OCI-LY7 (cell line): ENCODE data around the gene MACROH2A2. TPM values are rescaled to one million over a fixed set of nuclear protein-coding genes. Genes with fewer than 3 reads are reported as not detected.

Experiments
- BruUV-seq: library from RNA; stranded (reverse); fragments of 400-500 nt; replicated peaks from 2 replicates; lab custom pipeline; 2021; lab: Mats Ljungman, UMichigan
- CTCF ChIA-PET: fragments of 300-600 bp; sonication (Branson Sonifier 250); formaldehyde crosslinking; loops from one replicate; lab custom pipeline; 2022; ENCODE audit warnings: antibody characterized with exemption; ENCODE audit not compliant: unreplicated experiment; lab: Charles Lee
- POLR2A ChIA-PET: fragments of 300-600 bp; sonication (Branson Sonifier 250); formaldehyde crosslinking; loops from one replicate; lab custom pipeline; 2022; ENCODE audit warnings: antibody characterized with exemption; lab: Charles Lee
- DNase-seq: peaks from one replicate; pipeline ENCODE4 v3.0.0-alpha.2; 2015; ENCODE audit warnings: low spot score
- H2AFZ ChIP-seq: fragments of 200-600 bp; sonication (generic), shearing (Covaris generic); 2 replicates; pipeline ENCODE4 v1.6.1; 2014; ENCODE audit warnings: mild to moderate bottlenecking, antibody characterized with exemption, low read length, moderate library complexity
- H3K27ac ChIP-seq: fragments of 200-600 bp; sonication (generic); 2 replicates; pipeline ENCODE4 v1.5.1; 2014; ENCODE audit warnings: mixed run types, low read depth, mild to moderate bottlenecking, moderate library complexity, low read length, inconsistent platforms; ENCODE audit not compliant: poor library complexity, severe bottlenecking
- H3K36me3 ChIP-seq: fragments of 200-600 bp; sonication (generic); 2 replicates; pipeline ENCODE4 v1.6.1; 2014; ENCODE audit warnings: mild to moderate bottlenecking, antibody characterized with exemption, low read length, moderate library complexity, mixed read lengths; ENCODE audit not compliant: insufficient read depth
- H3K4me1 ChIP-seq: fragments of 200-600 bp; sonication (generic); 2 replicates; pipeline ENCODE4 v1.5.1; 2014; ENCODE audit warnings: mild to moderate bottlenecking, low read length; ENCODE audit not compliant: insufficient read depth, poor library complexity, severe bottlenecking
- H3K4me2 ChIP-seq: fragments of 200-600 bp; sonication (generic); 2 replicates; pipeline ENCODE4 v1.6.1; 2014; ENCODE audit warnings: mild to moderate bottlenecking, low read length
- H3K4me3 ChIP-seq: fragments of 200-600 bp; sonication (generic); 2 replicates; pipeline ENCODE4 v1.5.1; 2014; ENCODE audit warnings: mild to moderate bottlenecking, low read depth, low read length; ENCODE audit not compliant: poor library complexity, severe bottlenecking
- H3K79me2 ChIP-seq: fragments of 200-600 bp; sonication (generic); 2 replicates; pipeline ENCODE4 v1.6.1; 2016; ENCODE audit warnings: low read depth, mild to moderate bottlenecking, low read length, moderate library complexity, mixed read lengths; ENCODE audit not compliant: insufficient read depth
- H3K9me2 ChIP-seq: fragments of 200-600 bp; sonication (generic); 2 replicates; pipeline ENCODE4 v1.6.1; 2016; ENCODE audit warnings: mild to moderate bottlenecking, low read length, mixed read lengths; ENCODE audit not compliant: insufficient read depth
- H3K9me3 ChIP-seq: fragments of 200-600 bp; sonication (generic); 2 replicates; pipeline ENCODE4 v1.6.1; 2014; ENCODE audit warnings: mild to moderate bottlenecking, mixed run types, low read length, mixed read lengths
- H4K20me1 ChIP-seq: fragments of 200-600 bp; sonication (generic); 2 replicates; pipeline ENCODE4 v1.6.1; 2014; ENCODE audit warnings: mild to moderate bottlenecking, antibody characterized with exemption, low read length, moderate library complexity, mixed read lengths; ENCODE audit not compliant: insufficient read depth
- EZH2phosphoT487 ChIP-seq: fragments of 200-600 bp; sonication (generic); IDR thresholded peaks from 2 replicates; pipeline ENCODE4 v1.6.1; 2018; ENCODE audit warnings: low read depth, borderline replicate concordance, mild to moderate bottlenecking, mixed run types, antibody characterized with exemption, low read length, moderate library complexity, mixed read lengths
- intact Hi-C: fragments of 100-400 bp; cut with micrococcal nuclease; formaldehyde crosslinking; loops from one replicate; pipeline ENCODE4 v1.10.0; 2022; ENCODE audit not compliant: unreplicated experiment
- total RNA-seq, 2 experiments: library from RNA; depleted of rRNA in 1 of 2; stranded (reverse); fragments of >200 nt in 1 of 2; shearing (Covaris generic) in 1 of 2; gene quantifications; 2 replicates each; pipeline ENCODE4 v1.2.3, GENCODE V29; 2014 to 2022
- TF ChIP-seq, protein P1 (sequence below): fragments of 200-600 bp; sonication (generic); conservative IDR thresholded peaks from 2 replicates; pipeline ENCODE4 v1.5.1; 2014; ENCODE audit warnings: mild to moderate bottlenecking, antibody characterized with exemption, low read length, moderate library complexity, mixed read lengths

Gene MACROH2A2
- total RNA-seq, 2 experiments from 2014 or later = not detected

DNA sequence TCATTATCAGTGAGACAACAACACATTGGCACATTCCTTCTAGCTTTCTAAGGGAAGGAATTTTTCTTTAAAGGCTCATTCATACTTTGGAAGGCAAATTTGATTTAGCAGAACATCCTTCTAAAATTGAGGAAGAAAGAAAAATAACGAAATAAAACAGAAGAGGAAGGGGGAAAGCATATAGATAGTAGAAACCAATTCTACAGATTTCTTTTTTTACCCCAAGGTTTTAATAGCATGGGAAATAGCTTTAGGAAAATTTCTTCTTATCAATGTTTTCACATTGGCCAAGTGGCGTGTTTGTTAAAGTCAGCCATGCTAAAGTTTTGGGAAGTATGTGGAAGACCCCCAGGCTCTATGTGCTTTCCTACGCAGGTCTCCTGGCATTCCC, 35.7 kb downstream of the MACROH2A2 start:
- intact Hi-C loops = no loop called here
- Histone ChIP-seq H3K4me1 (no peaks in the 10 kb centered on the region), H3K4me3 (no peak overlapping the region), H3K9me3 (no peaks in the 10 kb centered on the region), H2AFZ (no peak overlapping the region), H3K4me2 (no peak overlapping the region), H4K20me1 (no peaks in the 10 kb centered on the region), H3K36me3 (no peaks in the 10 kb centered on the region), H3K27ac (no peak overlapping the region), H3K79me2 (no peaks in the 10 kb centered on the region), H3K9me2 (no peaks in the 10 kb centered on the region)
- ChIA-PET POLR2A (no interaction called here), CTCF (no interaction called here)
- BruUV-seq = no TSS peak
- no peak for DNase-seq
- no peak for TF ChIP-seq EZH2phosphoT487
- TF ChIP-seq, protein P1, sequence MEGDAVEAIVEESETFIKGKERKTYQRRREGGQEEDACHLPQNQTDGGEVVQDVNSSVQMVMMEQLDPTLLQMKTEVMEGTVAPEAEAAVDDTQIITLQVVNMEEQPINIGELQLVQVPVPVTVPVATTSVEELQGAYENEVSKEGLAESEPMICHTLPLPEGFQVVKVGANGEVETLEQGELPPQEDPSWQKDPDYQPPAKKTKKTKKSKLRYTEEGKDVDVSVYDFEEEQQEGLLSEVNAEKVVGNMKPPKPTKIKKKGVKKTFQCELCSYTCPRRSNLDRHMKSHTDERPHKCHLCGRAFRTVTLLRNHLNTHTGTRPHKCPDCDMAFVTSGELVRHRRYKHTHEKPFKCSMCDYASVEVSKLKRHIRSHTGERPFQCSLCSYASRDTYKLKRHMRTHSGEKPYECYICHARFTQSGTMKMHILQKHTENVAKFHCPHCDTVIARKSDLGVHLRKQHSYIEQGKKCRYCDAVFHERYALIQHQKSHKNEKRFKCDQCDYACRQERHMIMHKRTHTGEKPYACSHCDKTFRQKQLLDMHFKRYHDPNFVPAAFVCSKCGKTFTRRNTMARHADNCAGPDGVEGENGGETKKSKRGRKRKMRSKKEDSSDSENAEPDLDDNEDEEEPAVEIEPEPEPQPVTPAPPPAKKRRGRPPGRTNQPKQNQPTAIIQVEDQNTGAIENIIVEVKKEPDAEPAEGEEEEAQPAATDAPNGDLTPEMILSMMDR = no peak

DNA sequence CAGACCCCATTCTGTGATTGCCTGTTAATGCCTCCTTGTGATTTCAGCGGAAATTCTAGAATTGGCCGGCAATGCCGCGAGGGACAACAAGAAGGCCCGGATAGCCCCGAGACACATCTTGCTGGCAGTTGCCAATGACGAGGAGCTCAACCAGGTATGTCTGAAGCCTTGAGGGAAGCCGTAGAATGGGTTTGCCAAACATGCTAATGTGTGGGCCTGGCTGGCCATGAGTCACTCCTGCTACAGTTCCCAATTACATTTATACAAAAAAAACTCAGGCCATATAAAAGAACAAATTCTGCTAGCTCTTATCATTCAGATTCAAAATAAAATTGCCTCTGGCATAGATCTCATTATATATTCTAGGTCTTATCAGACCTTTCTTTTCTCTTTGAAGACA, 37.4 kb downstream of the MACROH2A2 start:
- Histone ChIP-seq H3K4me2 (no peak overlapping the region), H3K36me3 (no peaks in the 10 kb centered on the region), H3K9me2 (no peaks in the 10 kb centered on the region), H3K9me3 (no peaks in the 10 kb centered on the region), H3K27ac (no peak overlapping the region), H3K79me2 (no peaks in the 10 kb centered on the region), H3K4me3 (no peak overlapping the region), H4K20me1 (no peaks in the 10 kb centered on the region), H2AFZ (no peak overlapping the region), H3K4me1 (no peaks in the 10 kb centered on the region)
- ChIA-PET POLR2A (no interaction called here), CTCF (no interaction called here)
- intact Hi-C loops = no loop called here
- no peak for TF ChIP-seq EZH2phosphoT487
- TF ChIP-seq, protein P1 = no peak
- BruUV-seq = no TSS peak
- DNase-seq = no peak

DNA sequence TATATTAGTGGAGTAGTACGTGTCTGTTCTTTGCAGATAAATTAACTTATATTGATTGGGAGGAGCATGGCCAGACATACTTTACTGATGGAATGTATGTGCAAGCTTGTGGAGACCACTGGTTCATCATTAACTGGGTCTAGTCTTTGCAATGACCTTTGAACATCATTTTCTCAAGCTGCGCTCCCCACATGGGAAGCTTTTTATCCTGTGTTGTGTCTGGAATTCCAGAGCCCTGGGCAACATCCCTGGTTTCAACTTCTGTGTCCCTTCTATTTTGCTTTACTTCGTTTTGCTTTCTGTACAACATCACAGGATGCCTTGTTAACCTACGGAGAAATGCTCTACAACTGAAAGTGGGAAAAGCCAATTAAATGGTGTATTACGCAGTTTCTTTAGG, 38.3 kb downstream of the MACROH2A2 start:
- no peaks in the 10 kb centered on the region for H4K20me1 ChIP-seq
- no peak overlapping the region for H3K27ac ChIP-seq
- H3K36me3 ChIP-seq = no peaks in the 10 kb centered on the region
- no peaks in the 10 kb centered on the region for H3K4me1 ChIP-seq
- TF ChIP-seq, protein P1 = no peak
- no peak for TF ChIP-seq EZH2phosphoT487
- no peaks in the 10 kb centered on the region for H3K79me2 ChIP-seq
- no peak for DNase-seq
- no peak overlapping the region for H3K4me2 ChIP-seq
- intact Hi-C loops = no loop called here
- CTCF ChIA-PET = no interaction called here
- H3K4me3 ChIP-seq = no peak overlapping the region
- BruUV-seq = no TSS peak
- H3K9me3 ChIP-seq = no peaks in the 10 kb centered on the region
- no peak overlapping the region for H2AFZ ChIP-seq
- H3K9me2 ChIP-seq = no peaks in the 10 kb centered on the region
- POLR2A ChIA-PET = interaction anchor here (0.7 kb wide), 1 partner anchor 241 kb away, joined by 3 read pairs; no protein-coding TSS in a partner anchor
